SU-DHL-6 (cell line): ENCODE results near the gene GSE1.

Source experiments
- H2AFZ ChIP-seq: fragments of 200-600 bp; sonication (generic); 2 replicates; pipeline ENCODE4 v1.6.1; 2014; ENCODE audit warnings: low read depth, mild to moderate bottlenecking, moderate library complexity, mixed read lengths, antibody characterized with exemption, low read length; ENCODE audit not compliant: severe bottlenecking
- H3F3A ChIP-seq: fragments of 200-600 bp; shearing (Covaris generic); 2 replicates; pipeline ENCODE4 v1.6.0; 2016; ENCODE audit warnings: antibody characterized with exemption, mild to moderate bottlenecking; ENCODE audit not compliant: insufficient read depth
- H3K27ac ChIP-seq: fragments of 200-600 bp; sonication (generic); 2 replicates; pipeline ENCODE4 v1.5.1; 2016; ENCODE audit warnings: low read depth, mild to moderate bottlenecking, low read length, moderate library complexity, mixed read lengths
- H3K27me3 ChIP-seq: fragments of 200-600 bp; sonication (generic), shearing (Covaris generic); 2 replicates; pipeline ENCODE4 v1.6.0; 2014; ENCODE audit warnings: mild to moderate bottlenecking, low read length
- H3K36me3 ChIP-seq: fragments of 200-600 bp; sonication (generic); 2 replicates; pipeline ENCODE4 v1.6.1; 2014; ENCODE audit warnings: mild to moderate bottlenecking, low read length, mixed read lengths
- H3K4me2 ChIP-seq: fragments of 300-600, 200-600 bp; shearing (Covaris generic), sonication (generic); 2 replicates; pipeline ENCODE4 v1.6.0; 2014; ENCODE audit warnings: low read length, low read depth, mild to moderate bottlenecking; ENCODE audit not compliant: poor library complexity, severe bottlenecking
- H3K4me3 ChIP-seq: fragments of 200-600 bp; sonication (generic); 2 replicates; pipeline ENCODE4 v1.5.1; 2014; ENCODE audit warnings: antibody characterized with exemption, low read length, mild to moderate bottlenecking, mixed read lengths; ENCODE audit not compliant: insufficient read depth, poor library complexity, severe bottlenecking
- H3K79me2 ChIP-seq: fragments of 200-600 bp; sonication (generic); 2 replicates; pipeline ENCODE4 v1.6.1; 2014; ENCODE audit warnings: mild to moderate bottlenecking, low read length, moderate library complexity; ENCODE audit not compliant: insufficient read depth
- H3K9ac ChIP-seq: fragments of 200-600 bp; sonication (generic); 2 replicates; pipeline ENCODE4 v1.7.0; 2014; ENCODE audit warnings: mild to moderate bottlenecking, low read length
- H3K9me2 ChIP-seq: fragments of 200-600 bp; sonication (generic); replicated peaks from 2 replicates; pipeline ENCODE4 v1.6.1; 2014; ENCODE audit warnings: low read length; ENCODE audit not compliant: insufficient read depth
- H3K9me3 ChIP-seq: fragments of 200-600 bp; sonication (generic); 2 replicates; pipeline ENCODE4 v1.6.1; 2014; ENCODE audit warnings: low read length, mixed read lengths; ENCODE audit not compliant: insufficient read depth
- H4K20me1 ChIP-seq: fragments of 200-600 bp; sonication (generic); 2 replicates; pipeline ENCODE4 v1.6.1; 2014; ENCODE audit warnings: low read depth, mild to moderate bottlenecking, antibody characterized with exemption, low read length, moderate library complexity, mixed read lengths
- CTCF ChIP-seq: fragments of 200-600 bp; sonication (generic); IDR thresholded peaks from one replicate; pipeline ENCODE4 v1.5.1; 2017; ENCODE audit warnings: antibody characterized with exemption, mild to moderate bottlenecking, low read length, moderate library complexity; ENCODE audit not compliant: insufficient read depth, poor library complexity, severe bottlenecking
- EZH2phosphoT487 ChIP-seq: fragments of 200-600 bp; sonication (generic), shearing (Covaris generic); conservative IDR thresholded peaks from 2 replicates; pipeline ENCODE4 v1.6.1; 2018; ENCODE audit warnings: mild to moderate bottlenecking, antibody characterized with exemption, low read length, moderate library complexity, mixed read lengths

The GSE1 gene

GRCh38 chr16:85575920-85576319 lies 37.2 kb upstream of the GSE1 start:
- Histone ChIP-seq H3K36me3 (no peaks in the 10 kb centered on the region), H4K20me1 (no peaks in the 10 kb centered on the region), H3K9ac (no peak overlapping the region), H3K4me2 (no peak overlapping the region), H3K9me3 (no peaks in the 10 kb centered on the region), H3F3A (no peaks in the 10 kb centered on the region), H2AFZ (no peak overlapping the region), H3K27me3 (no peaks in the 10 kb centered on the region), H3K27ac (no peak overlapping the region), H3K9me2 (no peaks in the 10 kb centered on the region), H3K4me3 (no peak overlapping the region), H3K79me2 (no peaks in the 10 kb centered on the region)
- no peak for TF ChIP-seq CTCF
- TF ChIP-seq EZH2phosphoT487 = no peak

- Histone ChIP-seq H2AFZ (no peak overlapping the region), H3K9me2 (no peaks in the 10 kb centered on the region), H3K9me3 (no peaks in the 10 kb centered on the region), H3K4me3 (no peak overlapping the region), H4K20me1 (no peaks in the 10 kb centered on the region), H3F3A (no peaks in the 10 kb centered on the region), H3K79me2 (no peaks in the 10 kb centered on the region), H3K36me3 (no peaks in the 10 kb centered on the region), H3K9ac (no peak overlapping the region), H3K4me2 (no peak overlapping the region), H3K27ac (no peak overlapping the region), H3K27me3 (no peaks in the 10 kb centered on the region)
- TF ChIP-seq CTCF = no peak
- no peak for TF ChIP-seq EZH2phosphoT487
These were observed 36.2 kb upstream of the GSE1 start for GRCh38 chr16:85576944-85577343.

- Histone ChIP-seq H3K36me3 (no peaks in the 10 kb centered on the region), H2AFZ (no peak overlapping the region), H3F3A (no peaks in the 10 kb centered on the region), H3K79me2 (no peaks in the 10 kb centered on the region), H3K4me2 (no peak overlapping the region), H3K4me3 (no peak overlapping the region), H3K9ac (no peak overlapping the region), H3K9me3 (no peaks in the 10 kb centered on the region), H3K27me3 (no peaks in the 10 kb centered on the region), H3K9me2 (no peaks in the 10 kb centered on the region), H3K27ac (no peak overlapping the region), H4K20me1 (no peaks in the 10 kb centered on the region)
- TF ChIP-seq EZH2phosphoT487 = no peak
- TF ChIP-seq CTCF = no peak
These were observed 35.1 kb upstream of the GSE1 start for GRCh38 chr16:85577899-85578598.
